Measurements from ENCODE around the gene SYAP1.
"Not testable (repeated sequence)": the region's sequence is repeated elsewhere in the genome, so short reads cannot be mapped to it uniquely, and the experiment has no call there.

SYAP1 gene

GRCh38 chrX:16719334-16720084, at the start of gene SYAP1:
Gene SYAP1 (plus strand): TSS chrX:16719612. CDS start chrX:16719725, 113 bp downstream.
- peak; percentile 77 to 96 (median 81) for DNase-seq (ENCODE audit: low read depth in 3 of 3)

- DNase-seq (ENCODE audit: low read depth in 3 of 3): peak in 1 of 3 donors; percentile 8
Observed at GRCh38 chrX:16671005-16671404, 48.4 kb upstream of the SYAP1 start.

- DNase-seq (ENCODE audit: low read depth in 3 of 3): no peak
Observed at GRCh38 chrX:16678689-16679088, 40.7 kb upstream of the SYAP1 start.

- no peak for DNase-seq (ENCODE audit: low read depth in 3 of 3)
Observed at GRCh38 chrX:16683007-16683664, 36.3 kb upstream of the SYAP1 start.

GRCh38 chrX:16687514-16687913, 31.9 kb upstream of the SYAP1 start:
- no peak for DNase-seq (ENCODE audit: low read depth in 3 of 3)

GRCh38 chrX:16695079-16695676, 24.2 kb upstream of the SYAP1 start:
- DNase-seq (ENCODE audit: low read depth in 3 of 3): peak in 2 of 3 donors; percentile 22 to 58

- DNase-seq (ENCODE audit: low read depth in 3 of 3): no peak
Observed at GRCh38 chrX:16696956-16697355, 22.5 kb upstream of the SYAP1 start.

GRCh38 chrX:16699389-16699788, 20.0 kb upstream of the SYAP1 start:
- DNase-seq (ENCODE audit: low read depth in 3 of 3): no peak

GRCh38 chrX:16700734-16701133, 18.7 kb upstream of the SYAP1 start:
- no peak for DNase-seq (ENCODE audit: low read depth in 3 of 3)

GRCh38 chrX:16702700-16703599, 16.5 kb upstream of the SYAP1 start:
- no peak for DNase-seq (ENCODE audit: low read depth in 3 of 3)

GRCh38 chrX:16705370-16705769, 14.0 kb upstream of the SYAP1 start:
- no peak for DNase-seq (ENCODE audit: low read depth in 3 of 3)

- DNase-seq (ENCODE audit: low read depth in 3 of 3): no peak
Observed at GRCh38 chrX:16708016-16708415, 11.4 kb upstream of the SYAP1 start.

GRCh38 chrX:16711219-16711811, 8.1 kb upstream of the SYAP1 start:
- no peak for DNase-seq (ENCODE audit: low read depth in 3 of 3)

- DNase-seq (ENCODE audit: low read depth in 3 of 3): no peak
Observed at GRCh38 chrX:16711893-16712547, 7.4 kb upstream of the SYAP1 start.

GRCh38 chrX:16712548-16713155, 6.8 kb upstream of the SYAP1 start, which contains the start of gene CTPS2:
Gene CTPS2 (minus strand): TSS chrX:16712669. CDS start chrX:16702902, 9,767 bp downstream.
- DNase-seq (ENCODE audit: low read depth in 3 of 3): peak; percentile 22 to 43 (median 28)

GRCh38 chrX:16714504-16714903, 4.9 kb upstream of the SYAP1 start:
- DNase-seq (ENCODE audit: low read depth in 3 of 3): no peak

- DNase-seq (ENCODE audit: low read depth in 3 of 3): not testable (repeated sequence)
Observed at GRCh38 chrX:16715638-16716037, 3.8 kb upstream of the SYAP1 start.

- not testable (repeated sequence) for DNase-seq (ENCODE audit: low read depth in 3 of 3)
Observed at GRCh38 chrX:16716451-16716850, 3.0 kb upstream of the SYAP1 start.

- DNase-seq (ENCODE audit: low read depth in 3 of 3): no peak
Observed at GRCh38 chrX:16718824-16719333, 533 bp upstream of the SYAP1 start.

- DNase-seq (ENCODE audit: low read depth in 3 of 3): no peak
Observed at GRCh38 chrX:16722481-16722880, 3.1 kb downstream of the SYAP1 start.

All from stimulated activated CD4-positive, alpha-beta T cell treated with anti-CD3 and anti-CD28 coated beads, TNF-alpha, amount 100 ng/mL, for 48 hours (primary cell).